ENCODE measurements around the gene GPC3.

GRCh38 chrX:133549295-133549933 is 436.0 kb downstream of the GPC3 start:
- TF ChIP-seq CTCF (conservative IDR thresholded peaks at IDR 0.05 in 1 of 2, IDR thresholded peaks at IDR 0.05 in 1 of 2; ENCODE audit: extremely low read depth in 1 of 2, insufficient read depth in 1 of 2, low read depth in 1 of 2, low read length in 2 of 2) (no peak), EZH2 (IDR thresholded peaks at IDR 0.05; ENCODE audit: borderline replicate concordance, low read length) (no peak)
